ENCODE results near the gene SENP7. TPM values are rescaled to one million over a fixed set of nuclear protein-coding genes. Genes with fewer than 3 reads are reported as not detected.
"Not testable (repeated sequence)": the region's sequence is repeated elsewhere in the genome, so short reads cannot be mapped to it uniquely, and the experiment has no call there.

SENP7 gene
- total RNA-seq, 1 donor from 2014 or later: 20.0 TPM

- Histone ChIP-seq H3K27me3 (no peaks in the 10 kb centered on the region), H3K4me1 (no peaks in the 10 kb centered on the region), H3K9me3 (no peaks in the 10 kb centered on the region), H3K27ac (no peak overlapping the region), H3K36me3 (no peaks in the 10 kb centered on the region), H3K4me3 (no peak overlapping the region)
- ATAC-seq (no peak), DNase-seq (no peak)
- TF ChIP-seq CTCF (IDR thresholded peaks at IDR 0.05): no peak
- intact Hi-C loops (cut with DNase I): no loop called here
Measured at GRCh38 chr3:101548527-101549105, 35.6 kb upstream of the SENP7 start.

- ATAC-seq (no peak), DNase-seq (no peak)
- no peaks in the 10 kb centered on the region for H3K27me3 ChIP-seq
- no peaks in the 10 kb centered on the region for H3K4me1 ChIP-seq
- H3K36me3 ChIP-seq: no peaks in the 10 kb centered on the region
- H3K27ac ChIP-seq: no peak overlapping the region
- no peak overlapping the region for H3K4me3 ChIP-seq
- no peak for TF ChIP-seq CTCF (IDR thresholded peaks at IDR 0.05)
- intact Hi-C loops (cut with DNase I): no loop called here
- H3K9me3 ChIP-seq: no peaks in the 10 kb centered on the region
Measured at GRCh38 chr3:101544161-101544850, 31.3 kb upstream of the SENP7 start.

DNA sequence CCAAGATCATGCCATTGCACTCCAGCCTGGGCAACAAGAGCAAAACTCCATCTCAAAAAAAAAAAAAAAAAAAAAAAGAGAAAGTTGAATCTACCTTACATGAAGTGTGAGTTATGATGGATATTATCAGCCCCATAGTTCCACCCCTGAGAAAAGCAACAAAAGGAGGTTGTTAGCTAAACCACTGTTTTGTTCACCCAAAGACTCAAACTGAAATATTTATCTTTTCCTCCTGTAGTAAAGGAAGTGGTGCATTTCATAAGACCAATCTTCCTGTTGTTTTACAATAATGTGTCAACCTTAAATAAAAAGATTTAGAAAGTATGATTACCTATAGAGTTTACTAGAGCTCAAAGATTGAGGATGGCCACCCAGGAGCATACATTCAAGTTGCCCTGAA, 29.9 kb upstream of the SENP7 start:
- Histone ChIP-seq H3K4me1 (no peaks in the 10 kb centered on the region), H3K36me3 (no peaks in the 10 kb centered on the region), H3K9me3 (no peaks in the 10 kb centered on the region), H3K4me3 (no peak overlapping the region), H3K27ac (no peak overlapping the region), H3K27me3 (no peaks in the 10 kb centered on the region)
- no peak for TF ChIP-seq CTCF (IDR thresholded peaks at IDR 0.05)
- no peak for ATAC-seq
- intact Hi-C loops (cut with DNase I): no loop called here
- DNase-seq: no peak

GRCh38 chr3:101536955-101537354, 23.9 kb upstream of the SENP7 start:
- DNase-seq, ATAC-seq: not testable (repeated sequence)

DNA sequence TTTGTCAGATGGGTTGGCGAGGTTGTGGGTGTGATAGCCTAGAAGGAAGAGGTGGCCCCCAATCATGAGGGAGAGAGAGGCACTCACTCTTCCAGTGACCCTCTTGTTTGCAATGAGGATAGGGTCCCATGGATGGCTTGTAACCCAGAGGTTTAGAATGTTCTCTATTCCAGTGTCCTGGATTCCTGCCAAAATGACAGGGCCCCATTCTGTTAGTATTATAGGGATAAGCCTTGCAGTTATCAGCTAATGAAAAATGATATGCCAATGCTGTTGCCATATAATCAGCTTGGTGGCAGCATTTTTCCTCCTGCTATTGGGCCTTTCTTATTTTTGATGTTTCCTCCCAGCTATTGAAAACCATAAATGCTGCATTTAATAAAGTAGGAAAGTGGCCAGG, 23.3 kb upstream of the SENP7 start:
- no peaks in the 10 kb centered on the region for H3K27me3 ChIP-seq
- no peak for TF ChIP-seq CTCF (IDR thresholded peaks at IDR 0.05)
- H3K4me3 ChIP-seq: no peak overlapping the region
- no peaks in the 10 kb centered on the region for H3K4me1 ChIP-seq
- H3K36me3 ChIP-seq: no peaks in the 10 kb centered on the region
- DNase-seq (no peak), ATAC-seq (no peak)
- H3K27ac ChIP-seq: no peak overlapping the region
- H3K9me3 ChIP-seq: no peaks in the 10 kb centered on the region
- intact Hi-C loops (cut with DNase I): no loop called here

More at GRCh38 chr3:101536955-101537354, 23.9 kb upstream of the SENP7 start:
- H3K9me3 ChIP-seq; H3K36me3 ChIP-seq; H3K4me3 ChIP-seq; H3K4me1 ChIP-seq; intact Hi-C loops (cut with DNase I); H3K27ac ChIP-seq; H3K27me3 ChIP-seq: not testable (repeated sequence)

- Histone ChIP-seq H3K27ac (no peak overlapping the region), H3K4me3 (no peak overlapping the region), H3K36me3 (no peaks in the 10 kb centered on the region), H3K4me1 (no peaks in the 10 kb centered on the region), H3K9me3 (no peaks in the 10 kb centered on the region), H3K27me3 (no peaks in the 10 kb centered on the region)
- intact Hi-C loops (cut with DNase I): no loop called here
- no peak for ATAC-seq
- DNase-seq: no peak
- TF ChIP-seq CTCF (IDR thresholded peaks at IDR 0.05): no peak
Measured at GRCh38 chr3:101535221-101535620, 22.2 kb upstream of the SENP7 start.
